NCI-H345 treated with DMSO at 0.1 percent for 48 hours (cell line): ENCODE results near the gene SIPA1L3.
A peak's percentile ranks its signal among the peaks of the same experiment; 100 is the strongest.

Source experiments
- DNase-seq: peaks from one replicate; lab custom pipeline; 2025; ENCODE audit not compliant: unreplicated experiment; lab: John Stamatoyannopoulos, UW

Gene SIPA1L3

GRCh38 chr19:38093154-38093553 lies 186.1 kb downstream of the SIPA1L3 start:
- DNase-seq = no peak

GRCh38 chr19:38093587-38093986 lies 186.6 kb downstream of the SIPA1L3 start:
- no peak for DNase-seq

- DNase-seq = peak; percentile 49
Observed at GRCh38 chr19:38095411-38096308, 188.7 kb downstream of the SIPA1L3 start.

GRCh38 chr19:38099966-38100365 lies 193.0 kb downstream of the SIPA1L3 start:
- no peak for DNase-seq

- DNase-seq = no peak
Observed at GRCh38 chr19:38100589-38100988, 193.6 kb downstream of the SIPA1L3 start.

- no peak for DNase-seq
Observed at GRCh38 chr19:38101723-38102122, 194.7 kb downstream of the SIPA1L3 start.

- DNase-seq = no peak
Observed at GRCh38 chr19:38105574-38105973, 198.6 kb downstream of the SIPA1L3 start.

GRCh38 chr19:38107129-38107528 lies 200.1 kb downstream of the SIPA1L3 start:
- no peak for DNase-seq

GRCh38 chr19:38111898-38112297 lies 204.9 kb downstream of the SIPA1L3 start:
- no peak for DNase-seq

GRCh38 chr19:38114651-38115050 lies 207.6 kb downstream of the SIPA1L3 start:
- no peak for DNase-seq

GRCh38 chr19:38115271-38115802 lies 208.3 kb downstream of the SIPA1L3 start:
- DNase-seq = no peak

GRCh38 chr19:38118176-38118575 lies 211.2 kb downstream of the SIPA1L3 start:
- no peak for DNase-seq

GRCh38 chr19:38120471-38121025 lies 213.5 kb downstream of the SIPA1L3 start:
- DNase-seq = no peak

- DNase-seq = no peak
Observed at GRCh38 chr19:38122402-38123093, 215.5 kb downstream of the SIPA1L3 start.

GRCh38 chr19:38125238-38125637 lies 218.2 kb downstream of the SIPA1L3 start:
- DNase-seq = no peak

GRCh38 chr19:38130399-38130798 lies 223.4 kb downstream of the SIPA1L3 start:
- DNase-seq = no peak

- DNase-seq = no peak
Observed at GRCh38 chr19:38132781-38133180, 225.8 kb downstream of the SIPA1L3 start.

GRCh38 chr19:38133319-38133718 lies 226.3 kb downstream of the SIPA1L3 start:
- no peak for DNase-seq

- DNase-seq = no peak
Observed at GRCh38 chr19:38134540-38135149, 227.6 kb downstream of the SIPA1L3 start.

- no peak for DNase-seq
Observed at GRCh38 chr19:38135150-38135998, 228.4 kb downstream of the SIPA1L3 start.
